Trophoblast cell (in vitro differentiated cells and primary cell): Measurements from ENCODE around the gene RMDN2.

Experiments
- DNase-seq, 2 donors: peaks; one replicate each; pipeline ENCODE4 v3.0.0-alpha.2; 2016
- H2AFZ ChIP-seq: 2 replicates; pipeline ENCODE4 v1.6.1; 2013; ENCODE audit warnings: low read length, moderate library complexity, mild to moderate bottlenecking; ENCODE audit not compliant: insufficient read depth, poor library complexity
- H2AK5ac ChIP-seq: 2 replicates; pipeline ENCODE4 v1.6.1; 2013; ENCODE audit warnings: mild to moderate bottlenecking, low read length
- H2BK120ac ChIP-seq: 2 replicates; pipeline ENCODE4 v1.6.1; 2013; ENCODE audit warnings: low read length, mild to moderate bottlenecking, moderate library complexity; ENCODE audit not compliant: insufficient read depth, poor library complexity
- H2BK12ac ChIP-seq: 2 replicates; pipeline ENCODE4 v1.6.1; 2013; ENCODE audit warnings: mild to moderate bottlenecking, low read length, moderate library complexity
- H2BK5ac ChIP-seq: 2 replicates; pipeline ENCODE4 v1.6.1; 2013; ENCODE audit warnings: low read length, low read depth, moderate library complexity, mild to moderate bottlenecking; ENCODE audit not compliant: poor library complexity
- H3K14ac ChIP-seq: 2 replicates; pipeline ENCODE4 v1.6.1; 2013; ENCODE audit warnings: mild to moderate bottlenecking, low read length
- H3K18ac ChIP-seq: 2 replicates; pipeline ENCODE4 v1.6.1; 2013; ENCODE audit warnings: mild to moderate bottlenecking, low read length
- H3K23ac ChIP-seq: 2 replicates; pipeline ENCODE4 v1.6.1; 2013; ENCODE audit warnings: low read length
- H3K27ac ChIP-seq: 2 replicates; pipeline ENCODE4 v1.5.1; 2013; ENCODE audit warnings: low read depth, mild to moderate bottlenecking, inconsistent platforms, low read length, moderate library complexity
- H3K27me3 ChIP-seq: 2 replicates; pipeline ENCODE4 v1.6.1; 2013; ENCODE audit warnings: inconsistent platforms, mild to moderate bottlenecking, low read length, moderate library complexity; ENCODE audit not compliant: insufficient read depth
- H3K36me3 ChIP-seq, 2 experiments: 1 replicate in 1 of 2; 2 replicates in 1 of 2; pipeline ENCODE4 v1.6.1; 2013; ENCODE audit warnings: low read length in 2 of 2, mild to moderate bottlenecking in 2 of 2, moderate library complexity in 1 of 2; ENCODE audit not compliant: insufficient read depth in 2 of 2, control insufficient read depth in 1 of 2
- H3K4ac ChIP-seq: 2 replicates; pipeline ENCODE4 v1.6.1; 2013; ENCODE audit warnings: low read depth, mild to moderate bottlenecking, low read length, moderate library complexity
- H3K4me1 ChIP-seq, 2 experiments: 1 replicate in 1 of 2; 2 replicates in 1 of 2; pipeline ENCODE4 v1.6.1; 2013; ENCODE audit warnings: low read length in 2 of 2, mild to moderate bottlenecking in 2 of 2, moderate library complexity in 1 of 2; ENCODE audit not compliant: insufficient read depth in 2 of 2, control insufficient read depth in 1 of 2
- H3K4me2 ChIP-seq: 2 replicates; pipeline ENCODE4 v1.6.1; 2013; ENCODE audit warnings: inconsistent platforms, mild to moderate bottlenecking, low read length, moderate library complexity
- H3K4me3 ChIP-seq: 2 replicates; pipeline ENCODE4 v1.5.1; 2013; ENCODE audit warnings: mild to moderate bottlenecking, low read depth, low read length, inconsistent platforms
- H3K79me1 ChIP-seq: one replicate; pipeline ENCODE4 v1.6.1; 2013; ENCODE audit warnings: low read length
- H3K79me2 ChIP-seq: 2 replicates; pipeline ENCODE4 v1.6.1; 2013; ENCODE audit warnings: low read length, mild to moderate bottlenecking; ENCODE audit not compliant: control insufficient read depth, insufficient read depth, poor library complexity
- H3K9ac ChIP-seq: 2 replicates; pipeline ENCODE4 v1.6.1; 2013; ENCODE audit warnings: mild to moderate bottlenecking, low read length
- H3K9me3 ChIP-seq: 2 replicates; pipeline ENCODE4 v1.6.1; 2013; ENCODE audit warnings: low read depth, mild to moderate bottlenecking, control low read depth, inconsistent platforms, low read length; ENCODE audit not compliant: insufficient read depth
- H4K12ac ChIP-seq: 2 replicates; pipeline ENCODE4 v1.6.1; 2013; ENCODE audit warnings: low read depth, mild to moderate bottlenecking, low read length, moderate library complexity
- H4K8ac ChIP-seq: 2 replicates; pipeline ENCODE4 v1.6.1; 2013; ENCODE audit warnings: low read depth, mild to moderate bottlenecking, low read length, moderate library complexity
- H4K91ac ChIP-seq: one replicate; pipeline ENCODE4 v1.6.1; 2013; ENCODE audit warnings: low read depth, mild to moderate bottlenecking, low read length, moderate library complexity
- WGBS: extraction: QIAGEN DNeasy Blood & Tissue Kit; methylation state at CpG from one replicate; pipeline ENCODE4 v1.1.7; 2013; ENCODE audit warnings: missing lambda C conversion rate; ENCODE audit not compliant: insufficient read length, insufficient coverage; ENCODE audit errors: extremely low coverage; 5-methylcytosine and 5-hydroxymethylcytosine counted together

The RMDN2 gene

GRCh38 chr2:37897511-37897910 lies 27.6 kb upstream of the RMDN2 start:
- peaks cover 3% of the 10 kb centered on the region for H3K9me3 ChIP-seq
- H3K18ac ChIP-seq: no peak overlapping the region
- H3K79me2 ChIP-seq: no peaks in the 10 kb centered on the region
- H3K27ac ChIP-seq: no peak overlapping the region
- no peak overlapping the region for H2AFZ ChIP-seq
- no peaks in the 10 kb centered on the region for H3K79me1 ChIP-seq
- no CpG with 5 or more reads among the region's 3 CpGs for WGBS
- H4K12ac ChIP-seq: no peak overlapping the region
- H2BK120ac ChIP-seq: no peak overlapping the region
- no peak overlapping the region for H2AK5ac ChIP-seq
- H2BK5ac ChIP-seq: no peak overlapping the region
- no peaks in the 10 kb centered on the region for H3K4me1 ChIP-seq
- H3K27me3 ChIP-seq: no peaks in the 10 kb centered on the region
- DNase-seq: no peak
- H4K91ac ChIP-seq: no peak overlapping the region
- H3K4me3 ChIP-seq: no peak overlapping the region
- H3K23ac ChIP-seq: no peak overlapping the region
- no peak overlapping the region for H3K4me2 ChIP-seq
- no peaks in the 10 kb centered on the region for H3K36me3 ChIP-seq
- H2BK12ac ChIP-seq: no peak overlapping the region
- no peak overlapping the region for H3K9ac ChIP-seq
- H3K4ac ChIP-seq: no peak overlapping the region
- H4K8ac ChIP-seq: no peak overlapping the region
- H3K14ac ChIP-seq: no peak overlapping the region

- H2AK5ac ChIP-seq: no peak overlapping the region
- H3K4me2 ChIP-seq: no peak overlapping the region
- H3K9me3 ChIP-seq: peaks cover 3% of the 10 kb centered on the region
- H3K27me3 ChIP-seq: no peaks in the 10 kb centered on the region
- H3K14ac ChIP-seq: no peak overlapping the region
- no peaks in the 10 kb centered on the region for H3K79me1 ChIP-seq
- H3K36me3 ChIP-seq: no peaks in the 10 kb centered on the region
- H2BK5ac ChIP-seq: no peak overlapping the region
- H4K91ac ChIP-seq: no peak overlapping the region
- H3K27ac ChIP-seq: no peak overlapping the region
- H2BK120ac ChIP-seq: no peak overlapping the region
- no peak overlapping the region for H4K12ac ChIP-seq
- no peak overlapping the region for H4K8ac ChIP-seq
- no peaks in the 10 kb centered on the region for H3K4me1 ChIP-seq
- no peak for DNase-seq
- no peak overlapping the region for H3K23ac ChIP-seq
- H3K4ac ChIP-seq: no peak overlapping the region
- H3K4me3 ChIP-seq: no peak overlapping the region
- no peak overlapping the region for H3K18ac ChIP-seq
- H3K79me2 ChIP-seq: no peaks in the 10 kb centered on the region
- no peak overlapping the region for H3K9ac ChIP-seq
- no peak overlapping the region for H2AFZ ChIP-seq
- H2BK12ac ChIP-seq: no peak overlapping the region
Measured at GRCh38 chr2:37898448-37898847, 26.6 kb upstream of the RMDN2 start.

- Histone ChIP-seq H2BK5ac (no peak overlapping the region), H2BK120ac (no peak overlapping the region), H4K8ac (no peak overlapping the region), H3K9ac (no peak overlapping the region), H4K12ac (no peak overlapping the region), H3K4me3 (no peak overlapping the region), H3K14ac (no peak overlapping the region), H3K18ac (no peak overlapping the region), H3K79me1 (no peaks in the 10 kb centered on the region), H3K9me3 (peaks cover 3% of the 10 kb centered on the region), H2BK12ac (no peak overlapping the region), H3K4me1 (peaks cover 0 to 4% of the 10 kb centered on the region in 2 experiments), H4K91ac (no peak overlapping the region), H3K4ac (no peak overlapping the region), H3K79me2 (no peaks in the 10 kb centered on the region), H3K23ac (no peak overlapping the region), H2AFZ (no peak overlapping the region), H3K27ac (no peak overlapping the region), H3K27me3 (no peaks in the 10 kb centered on the region), H3K36me3 (no peaks in the 10 kb centered on the region), H2AK5ac (no peak overlapping the region), H3K4me2 (no peak overlapping the region)
- DNase-seq: no peak
Measured at GRCh38 chr2:37902991-37903390, 22.1 kb upstream of the RMDN2 start.

GRCh38 chr2:37904425-37904824 lies 20.7 kb upstream of the RMDN2 start:
- Histone ChIP-seq H2AFZ (no peak overlapping the region), H2BK5ac (no peak overlapping the region), H3K79me2 (no peaks in the 10 kb centered on the region), H3K18ac (no peak overlapping the region), H3K23ac (no peak overlapping the region), H3K14ac (no peak overlapping the region), H3K36me3 (no peaks in the 10 kb centered on the region), H3K9me3 (peaks cover 3% of the 10 kb centered on the region), H3K4me1 (peaks cover 0 to 4% of the 10 kb centered on the region in 2 experiments), H3K4me2 (no peak overlapping the region), H3K27me3 (no peaks in the 10 kb centered on the region), H3K9ac (no peak overlapping the region), H4K12ac (no peak overlapping the region), H3K27ac (no peak overlapping the region), H3K4ac (no peak overlapping the region), H4K91ac (no peak overlapping the region), H2AK5ac (no peak overlapping the region), H2BK120ac (no peak overlapping the region), H3K4me3 (no peak overlapping the region), H3K79me1 (no peaks in the 10 kb centered on the region), H2BK12ac (no peak overlapping the region), H4K8ac (no peak overlapping the region)
- no CpG with 5 or more reads among the region's 3 CpGs for WGBS
- no peak for DNase-seq

- Histone ChIP-seq H3K4me3 (no peak overlapping the region), H3K14ac (no peak overlapping the region), H3K4me1 (peaks cover 0 to 4% of the 10 kb centered on the region in 2 experiments), H3K23ac (no peak overlapping the region), H3K4me2 (no peak overlapping the region), H2BK120ac (no peak overlapping the region), H3K79me1 (no peaks in the 10 kb centered on the region), H3K27ac (no peak overlapping the region), H3K18ac (no peak overlapping the region), H4K91ac (no peak overlapping the region), H3K36me3 (no peaks in the 10 kb centered on the region), H3K79me2 (no peaks in the 10 kb centered on the region), H2AFZ (no peak overlapping the region), H3K9ac (no peak overlapping the region), H3K27me3 (no peaks in the 10 kb centered on the region), H2BK12ac (no peak overlapping the region), H4K8ac (no peak overlapping the region), H4K12ac (no peak overlapping the region), H2BK5ac (no peak overlapping the region), H3K9me3 (peaks cover 3% of the 10 kb centered on the region), H3K4ac (no peak overlapping the region), H2AK5ac (no peak overlapping the region)
- no peak for DNase-seq
- no CpG with 5 or more reads among the region's 5 CpGs for WGBS
Measured at GRCh38 chr2:37904993-37905392, 20.1 kb upstream of the RMDN2 start.
